H9 (cell line): ENCODE measurements around the gene C11orf16. TPM values are rescaled to one million over a fixed set of nuclear protein-coding genes. Genes with fewer than 3 reads are reported as not detected.

ENCODE experiments used
- DNase-seq: peaks from one replicate; pipeline ENCODE4 v3.0.0-alpha.2; 2017
- H2AFZ ChIP-seq: one replicate; pipeline ENCODE4 v1.6.1; 2013; ENCODE audit warnings: mild to moderate bottlenecking, low read length, control low read depth, moderate library complexity
- H2AK5ac ChIP-seq: 2 replicates; pipeline ENCODE4 v1.6.1; 2013; ENCODE audit warnings: low read length, control low read depth, mixed read lengths; ENCODE audit not compliant: insufficient read length
- H2BK120ac ChIP-seq: one replicate; pipeline ENCODE4 v1.6.1; 2013; ENCODE audit warnings: low read depth, mild to moderate bottlenecking, low read length, control low read depth, inconsistent platforms; ENCODE audit not compliant: poor library complexity, severe bottlenecking
- H2BK12ac ChIP-seq: 2 replicates; pipeline ENCODE4 v1.6.1; 2013; ENCODE audit warnings: low read length, control low read depth, mixed read lengths, low read depth; ENCODE audit not compliant: insufficient read length
- H2BK15ac ChIP-seq: 2 replicates; pipeline ENCODE4 v1.6.1; 2013; ENCODE audit warnings: low read depth, low read length, control low read depth
- H2BK20ac ChIP-seq: one replicate; pipeline ENCODE4 v1.6.1; 2013; ENCODE audit warnings: low read depth, mild to moderate bottlenecking, low read length, control low read depth, inconsistent platforms; ENCODE audit not compliant: poor library complexity, severe bottlenecking
- H2BK5ac ChIP-seq: 2 replicates; pipeline ENCODE4 v1.6.1; 2013; ENCODE audit warnings: low read length, control low read depth, mixed read lengths; ENCODE audit not compliant: insufficient read length
- H3K14ac ChIP-seq: 2 replicates; pipeline ENCODE4 v1.6.1; 2013; ENCODE audit warnings: low read length, control low read depth; ENCODE audit not compliant: insufficient read depth
- H3K18ac ChIP-seq: 2 replicates; pipeline ENCODE4 v1.6.1; 2013; ENCODE audit warnings: low read depth, mild to moderate bottlenecking, mixed read lengths, low read length, control low read depth; ENCODE audit not compliant: insufficient read length
- H3K23ac ChIP-seq: 2 replicates; pipeline ENCODE4 v1.6.1; 2013; ENCODE audit warnings: low read length, control low read depth, mixed read lengths, low read depth; ENCODE audit not compliant: insufficient read length
- H3K23me2 ChIP-seq: 2 replicates; pipeline ENCODE4 v1.6.1; 2013; ENCODE audit warnings: low read depth, mild to moderate bottlenecking, mixed read lengths, low read length, control low read depth; ENCODE audit not compliant: insufficient read length, poor library complexity, severe bottlenecking
- H3K27ac ChIP-seq: 2 replicates; pipeline ENCODE4 v1.5.1; 2013; ENCODE audit warnings: low read length, control low read depth, mixed read lengths, low read depth; ENCODE audit not compliant: insufficient read length
- H3K27me3 ChIP-seq: 2 replicates; pipeline ENCODE4 v1.6.1; 2013; ENCODE audit warnings: low read length, control low read depth, inconsistent platforms; ENCODE audit not compliant: insufficient read depth
- H3K4ac ChIP-seq: 2 replicates; pipeline ENCODE4 v1.6.1; 2013; ENCODE audit warnings: low read depth, mild to moderate bottlenecking, control low read depth, inconsistent platforms, low read length, moderate library complexity
- H3K4me1 ChIP-seq: 2 replicates; pipeline ENCODE4 v1.6.1; 2013; ENCODE audit warnings: low read length, control low read depth, inconsistent platforms; ENCODE audit not compliant: insufficient read depth
- H3K4me2 ChIP-seq: 2 replicates; pipeline ENCODE4 v1.6.1; 2013; ENCODE audit warnings: low read length, control low read depth, mixed read lengths; ENCODE audit not compliant: insufficient read length, insufficient read depth
- H3K56ac ChIP-seq: 2 replicates; pipeline ENCODE4 v1.6.1; 2013; ENCODE audit warnings: low read depth, mild to moderate bottlenecking, mixed read lengths, low read length, control low read depth; ENCODE audit not compliant: insufficient read length
- H3K79me1 ChIP-seq: 2 replicates; pipeline ENCODE4 v1.6.1; 2013; ENCODE audit warnings: low read depth, mild to moderate bottlenecking, moderate library complexity, low read length, control low read depth, inconsistent platforms; ENCODE audit not compliant: insufficient read depth, poor library complexity, severe bottlenecking
- H3K79me2 ChIP-seq: 2 replicates; pipeline ENCODE4 v1.6.1; 2013; ENCODE audit warnings: low read length, control low read depth, inconsistent platforms; ENCODE audit not compliant: insufficient read depth
- H3K9ac ChIP-seq: 2 replicates; pipeline ENCODE4 v1.6.1; 2013; ENCODE audit warnings: low read length, control low read depth, mixed read lengths; ENCODE audit not compliant: insufficient read length; ENCODE audit errors: extremely low read depth
- H3K9me3 ChIP-seq: one replicate; pipeline ENCODE4 v1.6.1; 2013; ENCODE audit warnings: low read depth, low read length, inconsistent platforms; ENCODE audit not compliant: control insufficient read depth
- H3T11ph ChIP-seq: one replicate; pipeline ENCODE4 v1.6.1; 2013; ENCODE audit warnings: mild to moderate bottlenecking, low read length, control low read depth, inconsistent platforms
- H4K20me1 ChIP-seq: one replicate; pipeline ENCODE4 v1.6.1; 2013; ENCODE audit not compliant: control insufficient read depth, insufficient read length, insufficient read depth
- H4K5ac ChIP-seq: 2 replicates; pipeline ENCODE4 v1.6.1; 2013; ENCODE audit warnings: low read depth, mild to moderate bottlenecking, mixed read lengths, low read length, control low read depth; ENCODE audit not compliant: insufficient read length
- H4K8ac ChIP-seq: replicated peaks from 2 replicates; pipeline ENCODE4 v1.6.1; 2013; ENCODE audit warnings: low read length, control low read depth, mixed read lengths, low read depth; ENCODE audit not compliant: insufficient read length
- H4K91ac ChIP-seq: 2 replicates; pipeline ENCODE4 v1.6.1; 2013; ENCODE audit warnings: low read depth, mild to moderate bottlenecking, moderate library complexity, mixed read lengths, low read length, control low read depth; ENCODE audit not compliant: insufficient read length
- H3K27ac Mint-ChIP-seq, 3 experiments: 2 replicates in 2 of 3; 3 replicates in 1 of 3; pipeline ENCODE4 v1.8.0; 2020 to 2021; ENCODE audit warnings: mixed read lengths in 3 of 3, mild to moderate bottlenecking in 1 of 3, moderate library complexity in 1 of 3
- H3K27me3 Mint-ChIP-seq: 2 replicates; pipeline ENCODE4 v1.8.0; 2021; ENCODE audit warnings: low read depth, mild to moderate bottlenecking, moderate library complexity, mixed read lengths
- H3K36me3 Mint-ChIP-seq, 3 experiments: 2 replicates in 2 of 3; 3 replicates in 1 of 3; pipeline ENCODE4 v1.8.0; 2020 to 2021; ENCODE audit warnings: low read depth in 3 of 3, mixed read lengths in 3 of 3; ENCODE audit not compliant: insufficient read depth in 1 of 3
- H3K4me1 Mint-ChIP-seq, 2 experiments: 2 replicates each; pipeline ENCODE4 v1.8.0; 2020; ENCODE audit warnings: mixed read lengths in 2 of 2
- H3K4me3 Mint-ChIP-seq, 2 experiments: 2 replicates in 1 of 2; 3 replicates in 1 of 2; pipeline ENCODE4 v1.8.0; 2020 to 2021; ENCODE audit warnings: mild to moderate bottlenecking in 2 of 2, mixed read lengths in 2 of 2, moderate library complexity in 1 of 2
- H3K9me3 Mint-ChIP-seq, 2 experiments: 2 replicates in 1 of 2; 3 replicates in 1 of 2; pipeline ENCODE4 v1.8.0; 2020; ENCODE audit warnings: mild to moderate bottlenecking in 2 of 2, mixed read lengths in 2 of 2, moderate library complexity in 1 of 2
- WGBS: extraction: QIAGEN DNeasy Blood & Tissue Kit; methylation state at CpG from one replicate; pipeline ENCODE4 v1.1.7; 2013; ENCODE audit warnings: missing lambda C conversion rate, low lambda C conversion rate, mixed read lengths; ENCODE audit not compliant: insufficient read length; ENCODE audit errors: extremely low coverage; 5-methylcytosine and 5-hydroxymethylcytosine counted together
- total RNA-seq: library from RNA; stranded (reverse); gene quantifications from 2 replicates; pipeline ENCODE4 v1.2.1, GENCODE V29; 2021
- TF ChIP-seq, protein P1 (sequence below): fragments of 200-600 bp; sonication (generic); conservative IDR thresholded peaks from 3 replicates; pipeline ENCODE4 v1.8.0; 2021; ENCODE audit warnings: antibody characterized with exemption, mild to moderate bottlenecking

Gene C11orf16
- total RNA-seq, 1 experiment from 2014 or later = 0.15 TPM

DNA sequence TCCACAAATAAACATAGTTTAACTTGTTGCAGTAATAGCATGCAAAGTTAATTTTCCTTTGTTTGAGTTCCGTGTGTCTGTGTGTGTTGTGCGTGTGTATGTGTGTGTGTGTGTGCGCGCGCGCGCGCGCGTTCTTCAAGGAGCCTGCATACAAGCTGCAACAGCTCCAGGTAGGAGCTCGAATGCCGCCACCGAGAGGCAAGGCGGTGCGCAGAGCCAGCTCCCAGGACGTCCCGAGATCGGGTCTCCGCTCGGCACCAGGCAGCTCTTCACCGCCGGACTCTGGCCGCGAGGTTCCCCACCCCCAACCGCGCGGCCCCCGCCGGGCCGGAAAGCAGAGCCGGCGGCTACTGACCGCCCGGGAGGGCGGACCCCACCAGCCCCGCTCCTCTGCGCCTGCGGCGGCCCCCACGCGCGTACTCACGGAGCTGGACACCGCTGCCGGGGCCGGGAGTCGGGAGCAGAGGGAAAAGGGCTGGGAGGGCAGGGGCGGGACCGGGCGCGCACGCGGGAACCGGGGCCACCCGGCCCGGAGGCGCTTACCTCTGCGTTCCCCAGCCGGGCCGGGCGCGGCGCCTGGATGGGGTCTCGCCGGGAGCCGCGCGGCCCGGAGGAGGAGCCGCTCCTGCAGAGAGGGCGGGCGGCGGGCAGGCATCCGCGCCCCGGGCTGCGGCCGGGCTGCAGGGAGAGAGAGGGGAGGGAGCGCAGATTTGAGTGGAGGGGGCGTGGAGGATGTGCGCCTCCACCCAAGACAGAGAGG lies 62.2 kb downstream of the C11orf16 start:
- Histone ChIP-seq H3K9ac (peak overlapping the region; percentile 27), H4K91ac (no peak overlapping the region), H3K23ac (no peak overlapping the region), H4K5ac (no peak overlapping the region), H3K4ac (no peak overlapping the region), H4K20me1 (no peaks in the 10 kb centered on the region), H3K27me3 (no peaks in the 10 kb centered on the region), H2BK120ac (no peak overlapping the region), H2BK15ac (no peak overlapping the region), H3K56ac (no peak overlapping the region), H2BK5ac (no peak overlapping the region), H3K18ac (no peak overlapping the region), H2AK5ac (no peak overlapping the region), H3K9me3 (no peaks in the 10 kb centered on the region), H2AFZ (no peak overlapping the region), H3K4me2 (peak overlapping the region; percentile 82), H3K27ac (no peak overlapping the region), H3K79me2 (no peaks in the 10 kb centered on the region), H3K23me2 (peaks cover 6% of the 10 kb centered on the region), H3T11ph (no peak overlapping the region), H3K79me1 (no peaks in the 10 kb centered on the region), H2BK20ac (no peak overlapping the region), H3K14ac (peak overlapping the region; percentile 1), H4K8ac (no peak overlapping the region), H3K4me1 (no peaks in the 10 kb centered on the region), H2BK12ac (no peak overlapping the region)
- TF ChIP-seq, protein P1, sequence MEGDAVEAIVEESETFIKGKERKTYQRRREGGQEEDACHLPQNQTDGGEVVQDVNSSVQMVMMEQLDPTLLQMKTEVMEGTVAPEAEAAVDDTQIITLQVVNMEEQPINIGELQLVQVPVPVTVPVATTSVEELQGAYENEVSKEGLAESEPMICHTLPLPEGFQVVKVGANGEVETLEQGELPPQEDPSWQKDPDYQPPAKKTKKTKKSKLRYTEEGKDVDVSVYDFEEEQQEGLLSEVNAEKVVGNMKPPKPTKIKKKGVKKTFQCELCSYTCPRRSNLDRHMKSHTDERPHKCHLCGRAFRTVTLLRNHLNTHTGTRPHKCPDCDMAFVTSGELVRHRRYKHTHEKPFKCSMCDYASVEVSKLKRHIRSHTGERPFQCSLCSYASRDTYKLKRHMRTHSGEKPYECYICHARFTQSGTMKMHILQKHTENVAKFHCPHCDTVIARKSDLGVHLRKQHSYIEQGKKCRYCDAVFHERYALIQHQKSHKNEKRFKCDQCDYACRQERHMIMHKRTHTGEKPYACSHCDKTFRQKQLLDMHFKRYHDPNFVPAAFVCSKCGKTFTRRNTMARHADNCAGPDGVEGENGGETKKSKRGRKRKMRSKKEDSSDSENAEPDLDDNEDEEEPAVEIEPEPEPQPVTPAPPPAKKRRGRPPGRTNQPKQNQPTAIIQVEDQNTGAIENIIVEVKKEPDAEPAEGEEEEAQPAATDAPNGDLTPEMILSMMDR = no peak
- no CpG with 5 or more reads among the region's 81 CpGs for WGBS
- DNase-seq = peak; percentile 74
- no peaks in the 10 kb centered on the region for H3K36me3 Mint-ChIP-seq
- H3K9me3 Mint-ChIP-seq = no peaks in the 10 kb centered on the region
- peak overlapping the region in 1 of 3 experiments; percentile 65; a peak in 1 of 7 replicates for H3K27ac Mint-ChIP-seq
- peak overlapping the region; percentile 80 to 92 for H3K4me3 Mint-ChIP-seq
- peaks cover 16 to 22% of the 10 kb centered on the region in 2 experiments for H3K4me1 Mint-ChIP-seq
- peaks cover 5% of the 10 kb centered on the region; the same call in 1 of the 2 replicates for H3K27me3 Mint-ChIP-seq

Other genes starting within 250 kb of the C11orf16 start
- 21.0 and 22.3 TPM in 2 replicates for gene AKIP1, start 21.8 kb downstream of the C11orf16 start, total RNA-seq
- not detected in 2 replicates for gene ASCL3, start 10.1 kb upstream of the C11orf16 start, total RNA-seq
- gene TMEM9B, start 31.5 kb upstream of the C11orf16 start, total RNA-seq = 12.6 and 13.6 TPM in 2 replicates
- 4.2 and 4.3 TPM in 2 replicates for gene NRIP3, start 71.1 kb upstream of the C11orf16 start, total RNA-seq
- gene SCUBE2, start 158.7 kb upstream of the C11orf16 start, total RNA-seq = 1.6 and 1.8 TPM in 2 replicates